GM12892 (cell line): ENCODE results near the gene ARHGAP24.

Source experiments
- DNase-seq: peaks from one replicate; pipeline ENCODE4 v3.0.0; 2011; ENCODE audit not compliant: insufficient read length
- FAIRE-seq: peaks from 2 replicates; lab custom pipeline; 2011; peaks lifted over from hg19 to GRCh38; lab: Jason Lieb, UNC
- POLR2A ChIP-seq: IDR thresholded peaks from 2 replicates; pipeline ENCODE4 v1.6.1; 2011; ENCODE audit warnings: low read depth, low read length, control low read depth
- POLR2AphosphoS5 ChIP-seq: IDR thresholded peaks from 2 replicates; pipeline ENCODE4 v1.6.1; 2011; ENCODE audit warnings: low read depth, low read length, control low read depth
- TAF1 ChIP-seq: IDR thresholded peaks from 2 replicates; pipeline ENCODE4 v1.6.1; 2011; ENCODE audit warnings: low read depth, mild to moderate bottlenecking, control low read depth, low read length, borderline replicate concordance

Gene ARHGAP24

DNA sequence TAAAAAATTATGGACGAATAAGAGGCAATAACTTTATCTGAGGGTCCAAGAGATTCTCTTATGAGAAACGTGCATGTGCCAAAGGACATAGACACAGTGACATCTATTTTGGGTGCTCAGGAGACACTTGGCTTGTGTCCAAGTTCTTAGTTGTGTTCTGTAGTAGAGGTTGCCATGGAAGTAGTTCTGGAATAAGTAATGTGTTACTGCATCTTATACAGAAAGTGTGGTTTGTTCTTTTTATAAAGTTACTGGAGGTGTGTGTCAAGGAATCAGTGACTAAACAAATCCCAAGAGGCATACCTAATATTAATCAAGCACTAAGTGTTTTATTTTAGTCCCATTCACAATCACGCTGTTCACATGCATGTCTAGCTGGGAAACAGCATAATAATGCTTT is 305.7 kb downstream of the ARHGAP24 start:
- FAIRE-seq: no peak
- DNase-seq: no peak
- TF ChIP-seq POLR2AphosphoS5 (no peak), TAF1 (no peak), POLR2A (no peak)

- FAIRE-seq (no peak), DNase-seq (no peak)
- TF ChIP-seq POLR2A (no peak), TAF1 (no peak), POLR2AphosphoS5 (no peak)
Observed at GRCh38 chr4:85783483-85783882, 308.5 kb downstream of the ARHGAP24 start.

- DNase-seq (no peak), FAIRE-seq (no peak)
- TF ChIP-seq POLR2AphosphoS5 (no peak), POLR2A (no peak), TAF1 (no peak)
Observed at GRCh38 chr4:85783900-85784299, 308.9 kb downstream of the ARHGAP24 start.

GRCh38 chr4:85784348-85784747 is 309.4 kb downstream of the ARHGAP24 start:
- FAIRE-seq (no peak), DNase-seq (no peak)
- TF ChIP-seq POLR2AphosphoS5 (no peak), POLR2A (no peak), TAF1 (no peak)

GRCh38 chr4:85784947-85785346 is 310.0 kb downstream of the ARHGAP24 start:
- DNase-seq (no peak), FAIRE-seq (no peak)
- no peak for TF ChIP-seq POLR2A
- no peak for TF ChIP-seq POLR2AphosphoS5
- no peak for TF ChIP-seq TAF1

DNA sequence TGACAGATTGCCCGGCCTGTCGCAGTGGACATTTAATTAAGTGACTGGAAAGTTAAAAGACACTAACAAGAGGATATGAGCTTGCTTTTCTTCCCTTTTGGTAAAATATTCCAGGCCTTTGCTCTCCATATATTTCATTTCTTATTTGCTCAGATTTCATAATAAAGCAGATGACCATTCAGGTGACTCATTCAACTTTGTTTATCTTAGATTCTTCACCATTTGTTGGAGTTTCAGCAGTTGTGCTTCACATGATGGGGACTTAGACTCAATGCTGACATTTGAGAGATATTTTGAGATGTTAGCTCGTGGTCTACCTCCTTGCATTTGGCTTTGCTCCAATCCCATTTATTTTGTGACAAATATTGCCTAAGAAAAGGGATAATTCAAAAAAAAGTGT is 312.2 kb downstream of the ARHGAP24 start:
- DNase-seq (no peak), FAIRE-seq (no peak)
- TF ChIP-seq POLR2A (no peak), TAF1 (no peak), POLR2AphosphoS5 (no peak)

GRCh38 chr4:85788604-85789003 is 313.7 kb downstream of the ARHGAP24 start:
- TF ChIP-seq TAF1: no peak
- TF ChIP-seq POLR2A: no peak
- DNase-seq (no peak), FAIRE-seq (no peak)

- no peak for FAIRE-seq
- no peak for TF ChIP-seq TAF1
- no peak for TF ChIP-seq POLR2AphosphoS5
- TF ChIP-seq POLR2A: no peak
- DNase-seq: no peak
Observed at GRCh38 chr4:85789241-85789640, 314.3 kb downstream of the ARHGAP24 start.

DNA sequence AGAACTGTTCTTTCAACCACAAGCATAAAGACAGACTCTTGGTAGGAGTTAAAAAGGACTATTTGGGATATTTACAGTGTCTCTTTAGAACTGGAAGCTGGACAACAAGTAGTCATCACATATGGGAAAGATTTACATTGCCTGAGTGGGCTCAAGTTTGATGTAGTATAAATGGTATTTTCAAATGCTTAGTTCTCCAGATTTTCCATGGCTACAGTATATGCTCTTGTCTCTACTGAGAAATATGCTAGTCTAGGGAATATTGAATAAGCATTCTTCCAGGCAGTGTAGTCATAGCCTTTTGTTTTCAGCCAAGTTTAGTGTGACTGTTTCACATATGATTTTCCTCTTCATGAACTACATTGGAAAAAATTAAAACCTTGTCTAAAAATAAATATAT is 315.6 kb downstream of the ARHGAP24 start:
- FAIRE-seq: no peak
- no peak for TF ChIP-seq POLR2A
- no peak for TF ChIP-seq TAF1
- no peak for TF ChIP-seq POLR2AphosphoS5
- no peak for DNase-seq

DNA sequence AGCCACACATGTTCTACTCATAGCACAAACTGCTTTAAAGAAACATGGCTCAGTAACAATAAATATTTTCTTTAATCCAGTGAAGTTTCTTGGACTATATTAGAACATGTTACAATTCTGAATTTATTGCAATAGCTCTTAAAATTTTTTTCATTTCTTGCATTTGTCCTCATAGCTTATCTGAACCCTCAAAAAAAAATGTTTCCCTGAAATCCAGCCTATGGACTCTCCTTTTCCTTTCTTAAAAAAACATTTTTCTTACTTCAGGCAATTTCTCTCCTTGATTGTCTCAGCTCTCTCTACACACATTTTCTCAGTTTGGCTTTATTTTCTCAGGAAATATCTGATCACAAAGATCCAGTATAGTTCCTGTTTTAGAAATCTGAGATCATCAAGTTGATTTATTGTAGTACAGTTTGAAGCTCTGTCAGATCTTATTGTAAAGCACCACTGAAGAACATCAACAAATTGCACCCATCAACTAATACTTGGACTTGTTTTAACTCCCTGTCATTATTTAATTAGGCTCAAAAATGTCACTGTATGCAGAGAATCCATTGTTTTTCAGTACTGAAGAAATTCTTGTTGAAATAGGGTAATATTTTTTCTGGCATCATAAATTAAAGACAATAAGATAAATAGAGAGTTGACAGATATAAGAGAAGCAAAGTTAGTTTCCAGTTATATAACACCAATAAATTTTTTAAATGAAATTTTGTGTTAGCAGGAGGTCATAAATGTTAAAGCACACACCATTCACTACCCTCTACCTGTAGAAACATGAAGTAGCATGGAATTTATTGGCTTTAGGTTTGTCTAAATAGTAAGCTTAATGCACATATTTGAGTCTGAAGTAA is 317.7 kb downstream of the ARHGAP24 start:
- FAIRE-seq (no peak), DNase-seq (no peak)
- no peak for TF ChIP-seq POLR2AphosphoS5
- TF ChIP-seq TAF1: no peak
- no peak for TF ChIP-seq POLR2A

DNA sequence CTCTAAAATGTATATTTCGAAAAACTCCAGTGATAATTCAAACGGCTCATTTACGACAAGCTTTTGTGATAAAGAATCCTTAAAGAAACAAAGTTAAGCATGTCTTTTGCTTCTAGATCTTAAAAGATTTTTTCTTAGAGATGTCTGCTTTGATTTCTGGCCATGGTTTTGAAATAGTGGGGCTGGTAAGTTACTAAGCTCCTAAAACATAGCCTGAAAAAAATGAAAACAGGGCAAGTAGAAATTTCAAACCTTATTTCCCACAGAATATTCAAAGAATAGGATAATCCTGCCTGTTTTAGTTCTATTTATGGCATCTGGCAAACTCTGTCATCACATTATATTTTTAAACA is 318.3 kb downstream of the ARHGAP24 start:
- no peak for TF ChIP-seq POLR2AphosphoS5
- no peak for TF ChIP-seq POLR2A
- TF ChIP-seq TAF1: no peak
- DNase-seq: no peak
- FAIRE-seq: no peak

- FAIRE-seq (no peak), DNase-seq (no peak)
- TF ChIP-seq TAF1 (no peak), POLR2AphosphoS5 (no peak), POLR2A (no peak)
Observed at GRCh38 chr4:85798012-85798770, 323.2 kb downstream of the ARHGAP24 start.
